Panc1 (cell line): Measurements from ENCODE around the gene DOK7. TPM values are rescaled to one million over a fixed set of nuclear protein-coding genes. Genes with fewer than 3 reads are reported as not detected.

Source experiments
- ATAC-seq: fragments of 200-7000 bp; cut with Tn5 transposase; 2 replicates; pipeline ENCODE4 v1.9.1; 2020; ENCODE audit warnings: mild to moderate bottlenecking, moderate library complexity
- BruUV-seq: library from RNA; stranded (reverse); fragments of 400-500 nt; replicated peaks from 2 replicates; lab custom pipeline; 2021; lab: Mats Ljungman, UMichigan
- CTCF ChIA-PET: fragments of 300-600 bp; sonication (Branson Sonifier 250); formaldehyde crosslinking; loops from one replicate; lab custom pipeline; 2022; ENCODE audit warnings: antibody characterized with exemption; lab: Charles Lee
- POLR2A ChIA-PET: fragments of 300-600 bp; sonication (Branson Sonifier 250); formaldehyde crosslinking; loops from one replicate; lab custom pipeline; 2022; ENCODE audit warnings: antibody characterized with exemption; lab: Charles Lee
- DNase-seq: peaks from one replicate; pipeline ENCODE4 v3.0.0-alpha.2; 2010; ENCODE audit warnings: low read depth, low spot score
- H3K27ac ChIP-seq: 2 replicates; pipeline ENCODE4 v1.5.1; 2011; ENCODE audit warnings: mild to moderate bottlenecking, low read length, inconsistent platforms
- H3K27me3 ChIP-seq: fragments of 200-500 bp; sonication (Bioruptor generic); 2 replicates; pipeline ENCODE4 v1.6.0; 2014; ENCODE audit warnings: low read length, inconsistent platforms; ENCODE audit not compliant: control insufficient read depth, insufficient read depth
- H3K36me3 ChIP-seq: fragments of 200-500 bp; sonication (Bioruptor generic); 2 replicates; pipeline ENCODE4 v1.5.1; 2014; ENCODE audit warnings: inconsistent platforms, mild to moderate bottlenecking, low read length, moderate library complexity; ENCODE audit not compliant: control insufficient read depth, insufficient read depth
- H3K4me1 ChIP-seq: 2 replicates; pipeline ENCODE4 v1.5.1; 2011; ENCODE audit warnings: inconsistent platforms, mild to moderate bottlenecking, low read length, moderate library complexity; ENCODE audit not compliant: control insufficient read depth, insufficient read depth
- H3K4me3 ChIP-seq, 2 experiments: 2 replicates each; pipeline ENCODE4 v1.5.1; 2011 to 2012; ENCODE audit warnings: low read depth in 2 of 2, low read length in 2 of 2, mild to moderate bottlenecking in 2 of 2, inconsistent platforms in 1 of 2, moderate library complexity in 1 of 2
- H3K9me3 ChIP-seq: fragments of 200-500 bp; sonication (Bioruptor generic); 2 replicates; pipeline ENCODE4 v1.5.1; 2014; ENCODE audit warnings: low read depth, mild to moderate bottlenecking, inconsistent platforms, low read length, moderate library complexity; ENCODE audit not compliant: control insufficient read depth, insufficient read depth
- POLR2AphosphoS5 ChIP-seq: IDR thresholded peaks from 2 replicates; pipeline ENCODE4 v1.6.1; 2012; ENCODE audit warnings: mild to moderate bottlenecking, low read depth, low read length, moderate library complexity
- SIN3A ChIP-seq: IDR thresholded peaks from 2 replicates; pipeline ENCODE4 v1.6.1; 2012; ENCODE audit warnings: low read depth, mild to moderate bottlenecking, low read length, moderate library complexity, borderline replicate concordance; ENCODE audit not compliant: insufficient read depth
- TCF7L2 ChIP-seq: IDR thresholded peaks from 2 replicates; pipeline ENCODE4 v1.6.1; 2011; ENCODE audit warnings: mild to moderate bottlenecking, low read depth, low read length, inconsistent platforms
- in situ Hi-C: cut with HindIII; loops from 2 replicates; pipeline ENCODE4 v1.10.0; 2016; ENCODE audit warnings: low sequenced_read_pairs, low pct_unique_long_range_greater_than_20kb
- intact Hi-C: fragments of 100-400 bp; cut with micrococcal nuclease; formaldehyde crosslinking; loops from one replicate; pipeline ENCODE4 v1.10.0; 2022; ENCODE audit not compliant: unreplicated experiment
- total RNA-seq: library from RNA; stranded (reverse); gene quantifications from one replicate; pipeline ENCODE4 v1.2.1, GENCODE V29; 2021; ENCODE audit not compliant: unreplicated experiment
- TF ChIP-seq, protein P1 (sequence below): fragments of 450-650 bp; IDR thresholded peaks from 2 replicates; pipeline ENCODE4 v1.5.1; 2017; ENCODE audit warnings: mild to moderate bottlenecking
- TF ChIP-seq, protein P2 (sequence below), 2 experiments: IDR thresholded peaks; 2 replicates each; pipeline ENCODE4 v1.6.1; 2011 to 2012; ENCODE audit warnings: low read depth in 2 of 2, control low read depth in 1 of 2, low read length in 1 of 2, mild to moderate bottlenecking in 1 of 2, moderate library complexity in 1 of 2; ENCODE audit not compliant: insufficient read depth in 1 of 2

DOK7 gene
- total RNA-seq, 1 experiment from 2014 or later, result 2.4 TPM

DNA sequence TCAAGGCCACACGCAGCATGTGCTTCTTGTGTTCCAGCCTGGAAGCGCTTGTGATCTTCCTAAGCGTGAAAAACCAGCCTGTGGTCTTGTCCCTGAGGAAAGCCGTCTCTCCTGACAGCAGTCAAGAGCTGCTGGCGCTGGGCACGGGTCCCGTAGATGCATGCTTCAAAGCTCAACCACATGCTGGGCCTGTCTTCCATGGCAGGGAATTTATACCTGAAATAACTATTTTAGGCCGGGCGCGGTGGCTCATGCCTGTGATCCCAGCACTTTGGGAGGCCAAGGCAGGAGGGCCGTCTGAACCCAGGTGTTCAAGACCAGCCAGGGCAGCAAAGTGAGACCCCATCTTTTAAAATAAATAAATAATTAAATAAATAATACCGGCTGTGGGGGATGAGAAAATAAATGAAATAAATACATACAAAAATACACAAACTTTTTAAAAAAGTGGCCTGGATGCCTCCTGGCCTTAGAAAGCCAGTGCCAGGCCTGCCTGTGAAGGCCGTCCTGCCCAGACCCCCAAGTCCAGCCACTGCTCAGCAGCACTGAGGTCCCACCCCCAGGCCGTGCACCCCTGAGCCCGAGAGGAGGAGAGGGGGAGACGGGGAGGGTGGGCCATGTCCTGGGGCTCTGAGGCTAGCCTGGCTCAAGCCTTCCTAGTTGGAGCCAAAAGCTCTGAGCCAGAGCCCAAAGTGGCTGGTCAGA, 58.7 kb downstream of the DOK7 start:
- Histone ChIP-seq H3K27me3 (no peaks in the 10 kb centered on the region), H3K36me3 (no peaks in the 10 kb centered on the region), H3K4me1 (no peaks in the 10 kb centered on the region), H3K27ac (no peak overlapping the region), H3K4me3 (no peak overlapping the region), H3K9me3 (no peaks in the 10 kb centered on the region)
- ChIA-PET CTCF (no interaction called here), POLR2A (interaction anchor here (0.6 kb wide), 1 partner anchor 418 kb away, joined by 3 read pairs; no protein-coding TSS in a partner anchor)
- DNase-seq, result no peak
- no TSS peak for BruUV-seq
- TF ChIP-seq, protein P1, sequence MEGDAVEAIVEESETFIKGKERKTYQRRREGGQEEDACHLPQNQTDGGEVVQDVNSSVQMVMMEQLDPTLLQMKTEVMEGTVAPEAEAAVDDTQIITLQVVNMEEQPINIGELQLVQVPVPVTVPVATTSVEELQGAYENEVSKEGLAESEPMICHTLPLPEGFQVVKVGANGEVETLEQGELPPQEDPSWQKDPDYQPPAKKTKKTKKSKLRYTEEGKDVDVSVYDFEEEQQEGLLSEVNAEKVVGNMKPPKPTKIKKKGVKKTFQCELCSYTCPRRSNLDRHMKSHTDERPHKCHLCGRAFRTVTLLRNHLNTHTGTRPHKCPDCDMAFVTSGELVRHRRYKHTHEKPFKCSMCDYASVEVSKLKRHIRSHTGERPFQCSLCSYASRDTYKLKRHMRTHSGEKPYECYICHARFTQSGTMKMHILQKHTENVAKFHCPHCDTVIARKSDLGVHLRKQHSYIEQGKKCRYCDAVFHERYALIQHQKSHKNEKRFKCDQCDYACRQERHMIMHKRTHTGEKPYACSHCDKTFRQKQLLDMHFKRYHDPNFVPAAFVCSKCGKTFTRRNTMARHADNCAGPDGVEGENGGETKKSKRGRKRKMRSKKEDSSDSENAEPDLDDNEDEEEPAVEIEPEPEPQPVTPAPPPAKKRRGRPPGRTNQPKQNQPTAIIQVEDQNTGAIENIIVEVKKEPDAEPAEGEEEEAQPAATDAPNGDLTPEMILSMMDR, result no peak
- TF ChIP-seq, protein P2, sequence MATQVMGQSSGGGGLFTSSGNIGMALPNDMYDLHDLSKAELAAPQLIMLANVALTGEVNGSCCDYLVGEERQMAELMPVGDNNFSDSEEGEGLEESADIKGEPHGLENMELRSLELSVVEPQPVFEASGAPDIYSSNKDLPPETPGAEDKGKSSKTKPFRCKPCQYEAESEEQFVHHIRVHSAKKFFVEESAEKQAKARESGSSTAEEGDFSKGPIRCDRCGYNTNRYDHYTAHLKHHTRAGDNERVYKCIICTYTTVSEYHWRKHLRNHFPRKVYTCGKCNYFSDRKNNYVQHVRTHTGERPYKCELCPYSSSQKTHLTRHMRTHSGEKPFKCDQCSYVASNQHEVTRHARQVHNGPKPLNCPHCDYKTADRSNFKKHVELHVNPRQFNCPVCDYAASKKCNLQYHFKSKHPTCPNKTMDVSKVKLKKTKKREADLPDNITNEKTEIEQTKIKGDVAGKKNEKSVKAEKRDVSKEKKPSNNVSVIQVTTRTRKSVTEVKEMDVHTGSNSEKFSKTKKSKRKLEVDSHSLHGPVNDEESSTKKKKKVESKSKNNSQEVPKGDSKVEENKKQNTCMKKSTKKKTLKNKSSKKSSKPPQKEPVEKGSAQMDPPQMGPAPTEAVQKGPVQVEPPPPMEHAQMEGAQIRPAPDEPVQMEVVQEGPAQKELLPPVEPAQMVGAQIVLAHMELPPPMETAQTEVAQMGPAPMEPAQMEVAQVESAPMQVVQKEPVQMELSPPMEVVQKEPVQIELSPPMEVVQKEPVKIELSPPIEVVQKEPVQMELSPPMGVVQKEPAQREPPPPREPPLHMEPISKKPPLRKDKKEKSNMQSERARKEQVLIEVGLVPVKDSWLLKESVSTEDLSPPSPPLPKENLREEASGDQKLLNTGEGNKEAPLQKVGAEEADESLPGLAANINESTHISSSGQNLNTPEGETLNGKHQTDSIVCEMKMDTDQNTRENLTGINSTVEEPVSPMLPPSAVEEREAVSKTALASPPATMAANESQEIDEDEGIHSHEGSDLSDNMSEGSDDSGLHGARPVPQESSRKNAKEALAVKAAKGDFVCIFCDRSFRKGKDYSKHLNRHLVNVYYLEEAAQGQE (IDR thresholded peaks at IDR 0.05; ENCODE audit: insufficient read depth in 1 of 2, low read depth in 2 of 2, low read length in 1 of 2), result no peak
- TF ChIP-seq POLR2AphosphoS5, result no peak
- TF ChIP-seq TCF7L2, result no peak
- no peak for TF ChIP-seq SIN3A
- in situ Hi-C loops, result no loop called here
- intact Hi-C loops, result no loop called here
- ATAC-seq, result no peak

DNA sequence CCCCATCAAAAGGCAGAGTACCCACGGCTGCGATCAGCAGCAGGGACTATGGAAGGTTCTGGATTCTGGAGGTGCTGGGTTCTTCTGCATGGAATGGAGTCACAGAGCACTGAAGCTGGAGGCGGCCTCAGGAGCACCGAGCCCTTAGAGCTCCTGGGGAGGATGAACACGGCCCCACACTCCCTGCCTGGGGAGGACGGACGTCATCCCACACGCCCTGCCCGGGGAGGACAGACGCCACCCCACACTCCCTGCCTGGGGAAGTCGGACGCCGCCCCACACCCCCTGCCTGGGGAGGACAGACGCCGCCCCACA, 59.2 kb downstream of the DOK7 start:
- ChIA-PET POLR2A (interaction anchor here (0.6 kb wide), 1 partner anchor 418 kb away, joined by 3 read pairs; no protein-coding TSS in a partner anchor), CTCF (no interaction called here)
- DNase-seq (no peak), ATAC-seq (no peak)
- no peak overlapping the region for H3K4me3 ChIP-seq
- TF ChIP-seq, protein P2 (IDR thresholded peaks at IDR 0.05; ENCODE audit: insufficient read depth in 1 of 2, low read depth in 2 of 2, low read length in 1 of 2), result no peak
- TF ChIP-seq SIN3A (no peak), POLR2AphosphoS5 (no peak), TCF7L2 (no peak)
- TF ChIP-seq, protein P1, result no peak
- H3K4me1 ChIP-seq, result no peaks in the 10 kb centered on the region
- no TSS peak for BruUV-seq
- H3K9me3 ChIP-seq, result no peaks in the 10 kb centered on the region
- no peaks in the 10 kb centered on the region for H3K27me3 ChIP-seq
- H3K36me3 ChIP-seq, result no peaks in the 10 kb centered on the region
- in situ Hi-C loops, result no loop called here
- intact Hi-C loops, result no loop called here
- H3K27ac ChIP-seq, result no peak overlapping the region
